GM18907 (cell line): ENCODE results near the gene MORN3.

Experiments
- ATAC-seq: cut with Tn5 transposase; IDR thresholded peaks from one replicate; pipeline ENCODE4 v1.9.1; 2021; ENCODE audit warnings: mild to moderate bottlenecking, moderate library complexity; ENCODE audit not compliant: unreplicated experiment

MORN3 gene

GRCh38 chr12:121603581-121603980 is 65.9 kb downstream of the MORN3 start:
- no peak for ATAC-seq

- ATAC-seq = no peak
Observed at GRCh38 chr12:121602766-121603165, 66.7 kb downstream of the MORN3 start.

- ATAC-seq = no peak
Observed at GRCh38 chr12:121600702-121601336, 68.6 kb downstream of the MORN3 start.
